Neutrophil (primary cell): Measurements from ENCODE around the gene NFE2L3.
"Not testable (repeated sequence)": the region's sequence is repeated elsewhere in the genome, so short reads cannot be mapped to it uniquely, and the experiment has no call there.

Experiments
- H3K27ac ChIP-seq: fragments of 200-600 bp; sonication (generic); 2 replicates; pipeline ENCODE4 v1.5.1; 2016; ENCODE audit warnings: mild to moderate bottlenecking, moderate library complexity
- H3K27me3 ChIP-seq: fragments of 200-600 bp; sonication (generic); 2 replicates; pipeline ENCODE4 v1.6.0; 2016; ENCODE audit warnings: mild to moderate bottlenecking
- H3K36me3 ChIP-seq: fragments of 200-600 bp; sonication (generic); 2 replicates; pipeline ENCODE4 v1.5.1; 2017
- H3K4me1 ChIP-seq, 2 experiments: fragments of 200-600 bp in 1 of 2; sonication (generic) in 1 of 2; 1 replicate in 1 of 2; 2 replicates in 1 of 2; pipeline versions ENCODE4 v1.5.1 to v1.6.1; 2013 to 2016; ENCODE audit warnings: low read depth in 1 of 2, low read length in 1 of 2, mild to moderate bottlenecking in 1 of 2, moderate library complexity in 1 of 2; ENCODE audit not compliant: control insufficient read depth in 1 of 2, insufficient read depth in 1 of 2
- H3K4me3 ChIP-seq, 2 experiments: fragments of 200-600 bp in 1 of 2; sonication (generic) in 1 of 2; 1 replicate in 1 of 2; 2 replicates in 1 of 2; pipeline ENCODE4 v1.5.1; 2013 to 2016; ENCODE audit warnings: low read depth in 1 of 2, low read length in 1 of 2, mild to moderate bottlenecking in 1 of 2, moderate library complexity in 1 of 2
- H3K9me3 ChIP-seq: fragments of 200-600 bp; sonication (generic); 2 replicates; pipeline ENCODE4 v1.5.1; 2016
- CTCF ChIP-seq: fragments of 200-600 bp; sonication (generic); IDR thresholded peaks from 2 replicates; pipeline ENCODE4 v1.5.1; 2016; ENCODE audit warnings: antibody characterized with exemption

Gene NFE2L3

DNA sequence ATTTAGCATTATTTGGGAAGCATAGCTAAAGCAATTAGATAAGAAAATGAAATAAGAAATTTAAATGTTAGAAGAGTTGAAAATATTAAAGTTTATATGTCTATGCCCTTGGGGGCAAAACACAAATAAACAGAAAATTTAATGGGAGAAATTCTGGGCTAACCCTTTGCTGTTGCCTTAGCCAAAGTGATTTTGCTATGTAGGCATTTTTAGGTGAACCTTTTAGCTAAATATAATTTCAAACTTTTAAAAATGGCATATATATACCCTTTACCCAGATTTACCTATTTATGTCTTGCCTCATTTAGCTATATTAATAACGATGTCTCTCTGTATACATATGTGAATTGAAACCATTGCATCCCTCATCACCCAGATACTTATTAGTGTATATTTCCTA, 20.1 kb downstream of the NFE2L3 start:
- Histone ChIP-seq H3K27me3 (no peaks in the 10 kb centered on the region), H3K4me3 (no peak overlapping the region), H3K9me3 (no peaks in the 10 kb centered on the region), H3K27ac (no peak overlapping the region), H3K4me1 (no peaks in the 10 kb centered on the region), H3K36me3 (no peaks in the 10 kb centered on the region)
- TF ChIP-seq CTCF = no peak

GRCh38 chr7:26175903-26176302, 23.9 kb downstream of the NFE2L3 start:
- not testable (repeated sequence) for H3K27me3 ChIP-seq, H3K9me3 ChIP-seq, H3K4me1 ChIP-seq, H3K4me3 ChIP-seq, H3K36me3 ChIP-seq, H3K27ac ChIP-seq

- H3K4me3 ChIP-seq = not testable (repeated sequence)
These were observed 24.7 kb downstream of the NFE2L3 start for GRCh38 chr7:26176696-26177095.

GRCh38 chr7:26177269-26177668, 25.3 kb downstream of the NFE2L3 start:
- not testable (repeated sequence) for H3K27me3 ChIP-seq, H3K4me3 ChIP-seq, H3K9me3 ChIP-seq, H3K36me3 ChIP-seq, H3K4me1 ChIP-seq, H3K27ac ChIP-seq

More at GRCh38 chr7:26176696-26177095, 24.7 kb downstream of the NFE2L3 start:
- not testable (repeated sequence) for H3K4me1 ChIP-seq, H3K9me3 ChIP-seq, H3K27ac ChIP-seq, H3K36me3 ChIP-seq, H3K27me3 ChIP-seq

- Histone ChIP-seq H3K27me3 (no peaks in the 10 kb centered on the region), H3K36me3 (peaks cover 9% of the 10 kb centered on the region), H3K4me1 (peaks cover 0 to 4% of the 10 kb centered on the region in 2 experiments), H3K4me3 (no peak overlapping the region), H3K27ac (no peak overlapping the region), H3K9me3 (no peaks in the 10 kb centered on the region)
- no peak for TF ChIP-seq CTCF
These were observed 26.4 kb downstream of the NFE2L3 start for GRCh38 chr7:26178272-26178960.

DNA sequence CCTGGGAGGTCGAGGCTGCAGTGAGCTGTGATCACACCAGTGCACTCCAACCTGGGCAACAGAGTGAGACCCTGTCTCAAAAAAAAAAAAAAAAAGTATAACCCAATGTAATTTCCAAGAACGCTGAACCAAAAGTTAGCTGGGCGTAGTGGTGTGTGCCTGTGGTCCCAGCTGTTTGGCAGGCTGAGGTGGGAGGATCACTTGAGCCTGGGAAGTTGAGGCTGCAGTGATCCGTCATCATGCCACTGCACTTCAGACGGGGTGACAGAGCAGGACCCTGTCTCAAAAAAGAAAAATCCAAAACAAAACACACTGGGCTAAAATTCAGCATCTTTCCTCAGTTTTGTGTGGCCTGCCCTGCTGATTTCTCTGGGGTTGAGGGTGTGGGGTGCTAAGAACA, 27.4 kb downstream of the NFE2L3 start:
- no peak for TF ChIP-seq CTCF
- Histone ChIP-seq H3K9me3 (no peaks in the 10 kb centered on the region), H3K4me3 (no peak overlapping the region), H3K27me3 (no peaks in the 10 kb centered on the region), H3K27ac (no peak overlapping the region), H3K36me3 (peaks cover 17% of the 10 kb centered on the region), H3K4me1 (peaks cover 0 to 4% of the 10 kb centered on the region in 2 experiments)

DNA sequence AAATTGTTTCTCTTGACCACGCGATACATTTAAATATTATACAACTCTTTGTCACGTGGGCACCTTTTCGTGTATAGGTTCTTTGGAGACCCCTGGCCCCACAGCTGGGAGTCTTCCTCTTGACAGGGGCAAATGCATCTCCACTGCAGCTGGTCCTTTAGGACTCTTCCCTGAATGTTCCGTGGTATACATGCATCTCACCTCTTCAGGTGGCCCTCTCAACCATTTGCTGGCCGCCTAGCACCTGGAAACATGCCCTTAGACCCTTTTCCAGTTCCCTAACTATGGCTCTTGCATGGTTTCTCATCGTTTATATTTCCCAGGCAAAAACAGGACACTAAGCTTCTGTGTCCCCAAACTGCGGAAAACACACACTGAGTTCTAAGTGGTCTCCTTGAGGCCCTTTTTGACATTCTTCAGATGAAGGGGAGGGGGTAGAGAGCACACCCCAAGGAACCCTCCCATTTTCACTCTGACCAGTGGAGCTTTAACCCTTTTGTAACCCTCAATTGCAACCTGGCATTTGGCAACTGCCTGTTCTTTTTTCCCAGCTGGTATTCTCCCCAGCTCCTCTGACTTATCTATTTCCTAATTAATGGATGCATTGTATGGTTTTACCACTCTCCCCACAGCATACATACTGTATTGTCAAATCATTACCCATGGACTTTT, 28.0 kb downstream of the NFE2L3 start:
- no peak for TF ChIP-seq CTCF
- no peak overlapping the region for H3K27ac ChIP-seq

More for the DNA sequence above, 28.0 kb downstream of the NFE2L3 start:
- no peaks in the 10 kb centered on the region for H3K9me3 ChIP-seq
- H3K36me3 ChIP-seq = peaks cover 22% of the 10 kb centered on the region
- H3K4me1 ChIP-seq = peaks cover 0 to 4% of the 10 kb centered on the region in 2 experiments
- no peaks in the 10 kb centered on the region for H3K27me3 ChIP-seq
- no peak overlapping the region for H3K4me3 ChIP-seq
